Progenitor cell of endocrine pancreas (in vitro differentiated cells): Measurements from ENCODE around the gene HPCAL1. TPM values are rescaled to one million over a fixed set of nuclear protein-coding genes. Genes with fewer than 3 reads are reported as not detected.

ENCODE experiments used
- DNase-seq: peaks from one replicate; pipeline ENCODE4 v3.0.0; 2021; ENCODE audit warnings: low spot score; ENCODE audit not compliant: unreplicated experiment
- H3K27ac Mint-ChIP-seq: 2 replicates; pipeline ENCODE4 v1.8.0; 2021; ENCODE audit warnings: mild to moderate bottlenecking, moderate library complexity, mixed read lengths
- H3K27me3 Mint-ChIP-seq: 2 replicates; pipeline ENCODE4 v1.8.0; 2021; ENCODE audit warnings: mixed read lengths
- H3K36me3 Mint-ChIP-seq: 2 replicates; pipeline ENCODE4 v1.8.0; 2022; ENCODE audit warnings: mixed read lengths; ENCODE audit not compliant: insufficient read depth
- H3K4me1 Mint-ChIP-seq: 2 replicates; pipeline ENCODE4 v1.8.0; 2021; ENCODE audit warnings: low read depth, mixed read lengths
- H3K4me3 Mint-ChIP-seq: 2 replicates; pipeline ENCODE4 v1.8.0; 2021; ENCODE audit warnings: low read depth, mild to moderate bottlenecking, moderate library complexity, mixed read lengths
- H3K9me3 Mint-ChIP-seq: 2 replicates; pipeline ENCODE4 v1.8.0; 2021; ENCODE audit warnings: low read depth, mixed read lengths
- CTCF ChIP-seq: fragments of 200-600 bp; sonication (generic); IDR thresholded peaks from one replicate; pipeline ENCODE4 v1.5.0; 2021; ENCODE audit warnings: antibody characterized with exemption, mild to moderate bottlenecking; ENCODE audit not compliant: unreplicated experiment
- total RNA-seq: library from RNA; stranded (reverse); gene quantifications from 2 replicates; pipeline ENCODE4 v1.2.1, GENCODE V29; 2021

Gene HPCAL1
- total RNA-seq, 1 donor from 2014 or later, result 16.5 TPM

GRCh38 chr2:10311736-10312135, 9.0 kb downstream of the HPCAL1 start:
- H3K27ac Mint-ChIP-seq, result no peak overlapping the region
- H3K9me3 Mint-ChIP-seq, result no peaks in the 10 kb centered on the region
- H3K4me3 Mint-ChIP-seq, result no peak overlapping the region
- H3K27me3 Mint-ChIP-seq, result peaks cover 16% of the 10 kb centered on the region
- H3K36me3 Mint-ChIP-seq, result no peaks in the 10 kb centered on the region
- DNase-seq, result no peak
- TF ChIP-seq CTCF, result no peak
- H3K4me1 Mint-ChIP-seq, result no peaks in the 10 kb centered on the region

- Mint-ChIP-seq H3K36me3 (no peaks in the 10 kb centered on the region), H3K27me3 (peaks cover 10% of the 10 kb centered on the region), H3K27ac (no peak overlapping the region), H3K4me1 (no peaks in the 10 kb centered on the region), H3K9me3 (no peaks in the 10 kb centered on the region), H3K4me3 (no peak overlapping the region)
- no peak for TF ChIP-seq CTCF
- DNase-seq, result no peak
These were observed 9.8 kb downstream of the HPCAL1 start for GRCh38 chr2:10312437-10312957.

- Mint-ChIP-seq H3K36me3 (peaks cover 1% of the 10 kb centered on the region), H3K4me1 (no peaks in the 10 kb centered on the region), H3K9me3 (no peaks in the 10 kb centered on the region), H3K27me3 (no peaks in the 10 kb centered on the region), H3K4me3 (no peak overlapping the region), H3K27ac (peak overlapping the region; percentile 60)
- no peak for TF ChIP-seq CTCF
- no peak for DNase-seq
These were observed 13.6 kb downstream of the HPCAL1 start for GRCh38 chr2:10316336-10316735.

- Mint-ChIP-seq H3K4me3 (no peak overlapping the region), H3K27me3 (no peaks in the 10 kb centered on the region), H3K36me3 (peaks cover 1% of the 10 kb centered on the region), H3K9me3 (no peaks in the 10 kb centered on the region), H3K27ac (no peak overlapping the region), H3K4me1 (no peaks in the 10 kb centered on the region)
- no peak for TF ChIP-seq CTCF
- DNase-seq, result no peak
These were observed 14.2 kb downstream of the HPCAL1 start for GRCh38 chr2:10316860-10317259.

- no peaks in the 10 kb centered on the region for H3K4me1 Mint-ChIP-seq
- no peak for DNase-seq
- no peaks in the 10 kb centered on the region for H3K9me3 Mint-ChIP-seq
- no peak overlapping the region for H3K4me3 Mint-ChIP-seq
- H3K27me3 Mint-ChIP-seq, result no peaks in the 10 kb centered on the region
- peaks cover 1% of the 10 kb centered on the region for H3K36me3 Mint-ChIP-seq
- no peak for TF ChIP-seq CTCF
- H3K27ac Mint-ChIP-seq, result no peak overlapping the region
These were observed 14.9 kb downstream of the HPCAL1 start for GRCh38 chr2:10317646-10318045.
